GM23338 (cell line): Measurements from ENCODE around the gene HNRNPM. TPM values are rescaled to one million over a fixed set of nuclear protein-coding genes. Genes with fewer than 3 reads are reported as not detected.

ENCODE experiments used
- ATAC-seq: fragments of 200-7000 bp; cut with Tn5 transposase; 3 replicates; pipeline ENCODE4 v1.9.1; 2020
- DNase-seq: peaks from one replicate; pipeline ENCODE4 v3.0.0-alpha.2; 2015; ENCODE audit warnings: low spot score
- H2AFZ ChIP-seq: fragments of 200-600 bp; sonication (generic); 2 replicates; pipeline ENCODE4 v1.8.0; 2016; ENCODE audit warnings: antibody characterized with exemption, mild to moderate bottlenecking, moderate library complexity
- H3F3A ChIP-seq: fragments of 200-600 bp; sonication (generic); replicated peaks from 2 replicates; pipeline ENCODE4 v1.8.0; 2017; ENCODE audit warnings: antibody characterized with exemption, mixed run types, low read depth
- H3K27ac ChIP-seq: fragments of 200-600 bp; sonication (generic); 2 replicates; pipeline ENCODE4 v1.6.1; 2016; ENCODE audit warnings: low read depth
- H3K27me3 ChIP-seq: fragments of 200-600 bp; sonication (generic); 2 replicates; pipeline ENCODE4 v1.8.0; 2016; ENCODE audit warnings: mild to moderate bottlenecking, mixed run types, moderate library complexity; ENCODE audit not compliant: insufficient read depth
- H3K36me3 ChIP-seq: fragments of 200-600 bp; sonication (generic); 2 replicates; pipeline ENCODE4 v1.8.0; 2016; ENCODE audit warnings: mild to moderate bottlenecking; ENCODE audit not compliant: insufficient read depth
- H3K4me1 ChIP-seq: fragments of 200-600 bp; sonication (generic); 2 replicates; pipeline ENCODE4 v1.8.0; 2016; ENCODE audit warnings: mild to moderate bottlenecking, moderate library complexity; ENCODE audit not compliant: insufficient read depth
- H3K4me2 ChIP-seq: fragments of 200-600 bp; sonication (generic); 2 replicates; pipeline ENCODE4 v1.7.1; 2017; ENCODE audit warnings: mixed run types
- H3K4me3 ChIP-seq: fragments of 200-600 bp; sonication (generic); 2 replicates; pipeline ENCODE4 v1.6.1; 2016; ENCODE audit warnings: mixed run types
- H3K79me2 ChIP-seq: fragments of 200-600 bp; sonication (generic); replicated peaks from 2 replicates; pipeline ENCODE4 v1.8.0; 2017; ENCODE audit warnings: mild to moderate bottlenecking; ENCODE audit not compliant: insufficient read depth
- H3K9me2 ChIP-seq: fragments of 200-600 bp; sonication (generic); 2 replicates; pipeline ENCODE4 v1.8.0; 2017; ENCODE audit not compliant: insufficient read depth
- H4K20me1 ChIP-seq: fragments of 200-600 bp; sonication (generic); replicated peaks from 2 replicates; pipeline ENCODE4 v1.8.0; 2017; ENCODE audit warnings: mild to moderate bottlenecking; ENCODE audit not compliant: insufficient read depth
- H3K27ac Mint-ChIP-seq: 2 replicates; pipeline ENCODE4 v1.8.0; 2020; ENCODE audit warnings: inconsistent platforms, mild to moderate bottlenecking, moderate library complexity, mixed read lengths
- H3K27me3 Mint-ChIP-seq: 3 replicates; pipeline ENCODE4 v1.8.0; 2022; ENCODE audit warnings: low read depth, mild to moderate bottlenecking, moderate library complexity, mixed read lengths, inconsistent platforms; ENCODE audit not compliant: insufficient read depth, poor library complexity
- H3K36me3 Mint-ChIP-seq: 3 replicates; pipeline ENCODE4 v1.8.0; 2021; ENCODE audit warnings: low read depth, mild to moderate bottlenecking, inconsistent platforms, moderate library complexity, mixed read lengths
- H3K4me1 Mint-ChIP-seq: 3 replicates; pipeline ENCODE4 v1.8.0; 2020; ENCODE audit warnings: mild to moderate bottlenecking, inconsistent platforms, mixed read lengths
- H3K4me3 Mint-ChIP-seq: 3 replicates; pipeline ENCODE4 v1.8.0; 2021; ENCODE audit warnings: moderate library complexity, mild to moderate bottlenecking, inconsistent platforms, mixed read lengths
- H3K9me3 Mint-ChIP-seq: 3 replicates; pipeline ENCODE4 v1.8.0; 2020; ENCODE audit warnings: moderate library complexity, mild to moderate bottlenecking, inconsistent platforms, mixed read lengths
- CREB1 ChIP-seq: fragments of 250-450 bp; sonication (Bioruptor Pico); IDR thresholded peaks from 2 replicates; pipeline ENCODE4 v1.5.0; 2020; ENCODE audit warnings: low read depth, mild to moderate bottlenecking, moderate library complexity
- CTCF ChIP-seq, 2 experiments: fragments of 200-600 bp in 1 of 2; sonication (generic) in 1 of 2; conservative IDR thresholded peaks; 2 replicates each; pipeline versions ENCODE4 v1.5.1 to v1.6.1; 2016 to 2017; ENCODE audit warnings: antibody characterized with exemption in 2 of 2, low read depth in 2 of 2, mild to moderate bottlenecking in 2 of 2, moderate library complexity in 1 of 2
- ETS1 ChIP-seq: IDR thresholded peaks from 2 replicates; pipeline ENCODE4 v1.6.1; 2016; ENCODE audit warnings: antibody characterized with exemption
- EZH2 ChIP-seq: fragments of 200-600 bp; sonication (generic); IDR thresholded peaks from one replicate; pipeline ENCODE4 v1.8.0; 2017; ENCODE audit warnings: antibody characterized with exemption, mild to moderate bottlenecking, low read depth; ENCODE audit not compliant: unreplicated experiment
- EZH2phosphoT487 ChIP-seq: fragments of 200-600 bp; sonication (generic); IDR thresholded peaks from one replicate; pipeline ENCODE4 v1.8.1; 2018; ENCODE audit warnings: antibody characterized with exemption; ENCODE audit not compliant: unreplicated experiment
- JUNB ChIP-seq: IDR thresholded peaks from one replicate; pipeline ENCODE4 v1.6.1; 2016; ENCODE audit warnings: antibody characterized with exemption; ENCODE audit not compliant: unreplicated experiment
- NANOG ChIP-seq: IDR thresholded peaks from 2 replicates; pipeline ENCODE4 v1.6.1; 2016; ENCODE audit warnings: antibody characterized with exemption, borderline replicate concordance
- POLR2AphosphoS5 ChIP-seq: IDR thresholded peaks from 2 replicates; pipeline ENCODE4 v1.6.1; 2016; ENCODE audit warnings: antibody characterized with exemption, low read depth
- REST ChIP-seq: IDR thresholded peaks from one replicate; pipeline ENCODE4 v1.6.1; 2018; ENCODE audit warnings: antibody characterized with exemption; ENCODE audit not compliant: unreplicated experiment
- STAT1 ChIP-seq: IDR thresholded peaks from one replicate; pipeline ENCODE4 v1.6.1; 2016; ENCODE audit warnings: antibody characterized with exemption; ENCODE audit not compliant: unreplicated experiment
- ZNF114 ChIP-seq: fragments of 250-450 bp; sonication (Bioruptor Pico); IDR thresholded peaks from 2 replicates; pipeline ENCODE4 v1.5.0; 2020; ENCODE audit warnings: mild to moderate bottlenecking, moderate library complexity
- ZNF331 ChIP-seq: fragments of 250-450 bp; sonication (Bioruptor Pico); IDR thresholded peaks from 2 replicates; pipeline ENCODE4 v1.5.0; 2020; ENCODE audit warnings: low read depth, mild to moderate bottlenecking, moderate library complexity
- ZNF462 ChIP-seq: fragments of 250-450 bp; sonication (Bioruptor Pico); IDR thresholded peaks from 2 replicates; pipeline ENCODE4 v1.5.0; 2020; ENCODE audit warnings: mild to moderate bottlenecking, moderate library complexity
- long read RNA-seq: library from polyadenylated mRNA; unstranded; transcript quantifications from one replicate; pipeline ENCODE4 v2.0.0, GENCODE V29; 2020; ENCODE audit not compliant: unreplicated experiment
- polyA plus RNA-seq: library from polyadenylated mRNA; unstranded; fragments of >200 nt; fragmentation: Nextera tagmentation; extraction: Ambion mirVana; gene quantifications from 2 replicates; pipeline ENCODE4 v1.2.1, GENCODE V29; 2016
- total RNA-seq: library from RNA; depleted of rRNA; stranded (reverse); fragments of >200 nt; shearing (Covaris generic); gene quantifications from 2 replicates; pipeline ENCODE4 v1.2.3, GENCODE V29; 2014; rRNA removed

Gene HNRNPM
- total RNA-seq (359 and 389 TPM in 2 replicates), polyA plus RNA-seq (276 and 291 TPM in 2 replicates)
- long read RNA-seq, partial matches to known transcripts, result 60 of 153 reads
- long read RNA-seq, other reads (novel, unspliced or antisense), result 90 of 153 reads

- H4K20me1 ChIP-seq, result peaks cover 25% of the 10 kb centered on the region
- H2AFZ ChIP-seq, result peak within 1 kb of the TSS; percentile 77
- peak within 1 kb of the TSS; percentile 99 for H3K4me2 ChIP-seq
- Mint-ChIP-seq H3K36me3 (peaks cover 37% of the 10 kb centered on the region), H3K4me1 (peaks cover 42% of the 10 kb centered on the region), H3K9me3 (no peaks in the 10 kb centered on the region), H3K4me3 (peak within 1 kb of the TSS; percentile 90), H3K27ac (peak within 1 kb of the TSS; percentile 95), H3K27me3 (peaks cover 9% of the 10 kb centered on the region)
- H3K27me3 ChIP-seq, result no peaks in the 10 kb centered on the region
- peaks cover 54% of the 10 kb centered on the region for H3K79me2 ChIP-seq
- peak within 1 kb of the TSS; percentile 97 for H3K27ac ChIP-seq
- H3K9me2 ChIP-seq, result no peaks in the 10 kb centered on the region
- peaks cover 21% of the 10 kb centered on the region for H3F3A ChIP-seq
- DNase-seq, result peak; percentile 97
- H3K36me3 ChIP-seq, result no peaks in the 10 kb centered on the region
- TF ChIP-seq ZNF462 (CRISPR knock-in tag), result no peak
- TF ChIP-seq CREB1 (CRISPR knock-in tag), result 0 out of 2 replicates have a peak, but pooled peaks have one; percentile 13
- TF ChIP-seq STAT1, result no peak
- TF ChIP-seq POLR2AphosphoS5, result peak; percentile 96
- TF ChIP-seq EZH2, result no peak
- no peak for TF ChIP-seq NANOG
- TF ChIP-seq ETS1, result peak; percentile 9; the same call in 1 of the 2 replicates
- TF ChIP-seq ZNF331 (CRISPR knock-in tag), result no peak
- no peak for TF ChIP-seq CTCF (conservative IDR thresholded peaks at IDR 0.05; ENCODE audit: low read depth in 2 of 2)
- no peak for TF ChIP-seq JUNB
- no peak for TF ChIP-seq ZNF114
- TF ChIP-seq EZH2phosphoT487, result no peak
- no peak for TF ChIP-seq REST
- H3K4me1 ChIP-seq, result peaks cover 37% of the 10 kb centered on the region
- peak within 1 kb of the TSS; percentile 97 for H3K4me3 ChIP-seq
- ATAC-seq, result peak; percentile 84
These were observed at the start of gene HNRNPM for GRCh38 chr19:8444677-8445487. TSS of gene HNRNPM (plus strand) at chr19:8444975. CDS start at chr19:8444999, 24 bp downstream.
